Endothelial cell of umbilical vein (primary cell): ENCODE data around the gene DMRT1. TPM values are rescaled to one million over a fixed set of nuclear protein-coding genes. Genes with fewer than 3 reads are reported as not detected.

Source experiments
- BruUV-seq: library from RNA; stranded (reverse); fragments of 400-500 nt; replicated peaks from 2 replicates; lab custom pipeline; 2021; lab: Mats Ljungman, UMichigan
- CTCF ChIA-PET: fragments of 300-600, 350-600 bp; sonication (Branson Sonifier 250); formaldehyde crosslinking; loops from one replicate; lab custom pipeline; 2021; ENCODE audit warnings: antibody characterized with exemption, inconsistent platforms; lab: Charles Lee
- POLR2A ChIA-PET: fragments of 300-600, 350-600 bp; sonication (Branson Sonifier 250); formaldehyde crosslinking; loops from one replicate; lab custom pipeline; 2021; ENCODE audit warnings: antibody characterized with exemption, inconsistent platforms; lab: Charles Lee
- DNase-seq: peaks from one replicate; pipeline ENCODE4 v3.0.0-alpha.2; 2011; ENCODE audit warnings: low read depth, low spot score
- FAIRE-seq: peaks from 2 replicates; lab custom pipeline; 2011; peaks lifted over from hg19 to GRCh38; lab: Jason Lieb, UNC
- H2AFZ ChIP-seq: 2 replicates; pipeline ENCODE4 v1.6.0; 2012; ENCODE audit warnings: low read depth, low read length, control low read depth, inconsistent platforms
- H3K27ac ChIP-seq: 2 replicates; pipeline ENCODE4 v1.5.1; 2011; ENCODE audit warnings: low read depth, mild to moderate bottlenecking, control low read depth, low read length, moderate library complexity; ENCODE audit not compliant: insufficient read depth
- H3K27me3 ChIP-seq, 2 experiments: 2 replicates each; pipeline versions ENCODE4 v1.6.0 to v1.6.1; 2011; ENCODE audit warnings: low read length in 2 of 2, mixed read lengths in 1 of 2; ENCODE audit not compliant: control insufficient read depth in 2 of 2, insufficient read depth in 2 of 2
- H3K36me3 ChIP-seq, 2 experiments: 2 replicates in 1 of 2; 3 replicates in 1 of 2; pipeline ENCODE4 v1.5.1; 2011; ENCODE audit warnings: low read length in 2 of 2, mild to moderate bottlenecking in 1 of 2, moderate library complexity in 1 of 2; ENCODE audit not compliant: control insufficient read depth in 2 of 2, insufficient read depth in 2 of 2; ENCODE audit errors: extremely low read depth in 1 of 2
- H3K4me1 ChIP-seq: 3 replicates; pipeline ENCODE4 v1.5.1; 2011; ENCODE audit warnings: mild to moderate bottlenecking, low read length; ENCODE audit not compliant: control insufficient read depth, insufficient read depth; ENCODE audit errors: extremely low read depth
- H3K4me2 ChIP-seq: 2 replicates; pipeline ENCODE4 v1.6.1; 2011; ENCODE audit warnings: low read length, control low read depth, mixed read lengths; ENCODE audit not compliant: insufficient read depth
- H3K4me3 ChIP-seq, 3 experiments: fragments of 200-600 bp in 1 of 3; sonication (generic), shearing (Covaris generic) in 1 of 3; replicated peaks in 1 of 3; 2 replicates each; pipeline ENCODE4 v1.5.1; 2011 to 2016; ENCODE audit warnings: control low read depth in 3 of 3, low read length in 3 of 3, mild to moderate bottlenecking in 2 of 3, inconsistent platforms in 1 of 3, low read depth in 1 of 3, moderate library complexity in 1 of 3; ENCODE audit not compliant: insufficient read depth in 1 of 3
- H3K79me2 ChIP-seq: 2 replicates; pipeline ENCODE4 v1.6.0; 2012; ENCODE audit warnings: low read length, inconsistent platforms; ENCODE audit not compliant: control insufficient read depth, insufficient read depth
- H3K9ac ChIP-seq: replicated peaks from 2 replicates; pipeline ENCODE3; 2011; ENCODE audit warnings: low read length, control low read depth; ENCODE audit not compliant: insufficient read depth; ENCODE audit errors: extremely low read depth
- H3K9me1 ChIP-seq: replicated peaks from 3 replicates; pipeline ENCODE4 v1.6.0; 2011; ENCODE audit warnings: mild to moderate bottlenecking, low read length; ENCODE audit not compliant: control insufficient read depth, insufficient read depth; ENCODE audit errors: extremely low read depth
- H3K9me3 ChIP-seq: replicated peaks from 2 replicates; pipeline ENCODE4 v1.5.1; 2012; ENCODE audit warnings: low read length, inconsistent platforms; ENCODE audit not compliant: control insufficient read depth, insufficient read depth
- H4K20me1 ChIP-seq: replicated peaks from 2 replicates; pipeline ENCODE3; 2011; ENCODE audit warnings: mild to moderate bottlenecking, low read length; ENCODE audit not compliant: control insufficient read depth, insufficient read depth; ENCODE audit errors: extremely low read depth
- EZH2 ChIP-seq: IDR thresholded peaks from 2 replicates; pipeline ENCODE4 v1.6.1; 2012; ENCODE audit warnings: borderline replicate concordance, low read depth, mild to moderate bottlenecking, moderate library complexity, low read length, inconsistent platforms; ENCODE audit not compliant: severe bottlenecking
- FOS ChIP-seq: IDR thresholded peaks from 2 replicates; pipeline ENCODE4 v1.6.1; 2011; ENCODE audit warnings: mild to moderate bottlenecking, low read length, moderate library complexity, borderline replicate concordance; ENCODE audit not compliant: insufficient read depth
- GATA2 ChIP-seq: IDR thresholded peaks from 2 replicates; pipeline ENCODE4 v1.7.0; 2011; ENCODE audit warnings: low read depth, mild to moderate bottlenecking, moderate library complexity, mixed read lengths, low read length; ENCODE audit not compliant: insufficient read length, insufficient read depth
- JUN ChIP-seq: IDR thresholded peaks from 2 replicates; pipeline ENCODE4 v1.6.1; 2011; ENCODE audit warnings: borderline replicate concordance, low read depth; ENCODE audit not compliant: insufficient read length, insufficient read depth
- MYC ChIP-seq: IDR thresholded peaks from one replicate; pipeline ENCODE4 v1.6.1; 2011; ENCODE audit warnings: mild to moderate bottlenecking, low read depth, low read length
- POLR2A ChIP-seq: IDR thresholded peaks from 2 replicates; pipeline ENCODE4 v1.6.1; 2012; ENCODE audit warnings: low read depth, mild to moderate bottlenecking, control low read depth, low read length
- POLR2AphosphoS5 ChIP-seq: IDR thresholded peaks from 2 replicates; pipeline ENCODE4 v1.6.1; 2012; ENCODE audit warnings: low read depth, mild to moderate bottlenecking, control low read depth, low read length, moderate library complexity; ENCODE audit not compliant: insufficient read depth
- dilution Hi-C: fragments of 300-500 bp; cut with MboI; formaldehyde crosslinking; loops from one replicate; pipeline ENCODE4 v1.15.0; 2019; ENCODE audit warnings: low sequenced_read_pairs; ENCODE audit not compliant: extremely low pct_ligation_motif_present
- intact Hi-C: fragments of 100-400 bp; cut with micrococcal nuclease; formaldehyde crosslinking; loops from one replicate; pipeline ENCODE4 v1.10.0; 2022
- polyA plus RNA-seq, 4 experiments: library from polyadenylated mRNA; depleted of rRNA in 3 of 4; stranded (reverse) in 3 of 4; unstranded in 1 of 4; fragments of >200 nt; gene quantifications; 2 replicates each; pipeline versions ENCODE4 v1.2.1 to v1.2.3, GENCODE V29; 2011 to 2012; ENCODE audit warnings: missing spikeins in 1 of 4
- total RNA-seq: library from RNA; stranded (reverse); gene quantifications from 2 replicates; pipeline ENCODE4 v1.2.3, GENCODE V29; 2021
- TF ChIP-seq, protein P1 (sequence below), 2 donors: IDR thresholded peaks; 1 replicate in 1 of 2; 2 replicates in 1 of 2; pipeline ENCODE4 v1.5.1; 2011; ENCODE audit warnings: low read length in 2 of 2, mild to moderate bottlenecking in 2 of 2, moderate library complexity in 2 of 2, control low read depth in 1 of 2, inconsistent platforms in 1 of 2, low read depth in 1 of 2; ENCODE audit not compliant: insufficient read depth in 1 of 2; ENCODE audit errors: extremely low read depth in 1 of 2
- TF ChIP-seq, protein P2 (sequence below): IDR thresholded peaks from 2 replicates; pipeline ENCODE4 v1.6.1; 2011; ENCODE audit not compliant: insufficient read depth, insufficient read length

Gene DMRT1
- total and polyA plus RNA-seq, 2 donors (not counting 3 experiments of a cell fraction or from before 2014, with no cell fraction given): 0.08 to 0.20 TPM

DNA sequence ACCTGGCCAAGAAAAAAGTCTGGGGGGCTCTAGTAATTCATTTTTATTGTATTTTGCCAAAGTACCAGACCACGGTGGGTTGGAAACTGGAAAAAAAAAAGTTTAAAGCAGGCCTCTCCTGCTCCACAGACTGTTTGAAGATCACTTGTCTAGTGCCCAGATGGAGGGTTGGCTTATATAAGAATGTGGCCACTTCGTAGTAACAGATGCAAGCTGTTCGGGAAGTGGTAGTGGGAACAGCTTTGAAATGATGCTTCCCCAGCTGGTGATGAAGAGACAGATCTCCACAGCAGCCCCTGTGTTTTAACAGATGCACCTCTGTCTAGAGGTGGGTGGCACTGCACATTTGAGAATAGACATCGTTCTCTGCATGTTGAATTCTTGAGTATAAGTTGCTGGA, 80.7 kb downstream of the DMRT1 start:
- intact Hi-C loops: no loop called here
- no peak for FAIRE-seq

GRCh38 chr9:922731-923130, 81.2 kb downstream of the DMRT1 start:
- no peaks in the 10 kb centered on the region for H3K27me3 ChIP-seq
- no peak overlapping the region for H3K27ac ChIP-seq
- H3K79me2 ChIP-seq: no peaks in the 10 kb centered on the region
- no peak for TF ChIP-seq FOS
- no peak for TF ChIP-seq MYC
- TF ChIP-seq, protein P1, sequence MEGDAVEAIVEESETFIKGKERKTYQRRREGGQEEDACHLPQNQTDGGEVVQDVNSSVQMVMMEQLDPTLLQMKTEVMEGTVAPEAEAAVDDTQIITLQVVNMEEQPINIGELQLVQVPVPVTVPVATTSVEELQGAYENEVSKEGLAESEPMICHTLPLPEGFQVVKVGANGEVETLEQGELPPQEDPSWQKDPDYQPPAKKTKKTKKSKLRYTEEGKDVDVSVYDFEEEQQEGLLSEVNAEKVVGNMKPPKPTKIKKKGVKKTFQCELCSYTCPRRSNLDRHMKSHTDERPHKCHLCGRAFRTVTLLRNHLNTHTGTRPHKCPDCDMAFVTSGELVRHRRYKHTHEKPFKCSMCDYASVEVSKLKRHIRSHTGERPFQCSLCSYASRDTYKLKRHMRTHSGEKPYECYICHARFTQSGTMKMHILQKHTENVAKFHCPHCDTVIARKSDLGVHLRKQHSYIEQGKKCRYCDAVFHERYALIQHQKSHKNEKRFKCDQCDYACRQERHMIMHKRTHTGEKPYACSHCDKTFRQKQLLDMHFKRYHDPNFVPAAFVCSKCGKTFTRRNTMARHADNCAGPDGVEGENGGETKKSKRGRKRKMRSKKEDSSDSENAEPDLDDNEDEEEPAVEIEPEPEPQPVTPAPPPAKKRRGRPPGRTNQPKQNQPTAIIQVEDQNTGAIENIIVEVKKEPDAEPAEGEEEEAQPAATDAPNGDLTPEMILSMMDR (IDR thresholded peaks at IDR 0.05; ENCODE audit: extremely low read depth in 1 of 2, insufficient read depth in 1 of 2, low read depth in 1 of 2, low read length in 2 of 2): no peak
- TF ChIP-seq, protein P2, sequence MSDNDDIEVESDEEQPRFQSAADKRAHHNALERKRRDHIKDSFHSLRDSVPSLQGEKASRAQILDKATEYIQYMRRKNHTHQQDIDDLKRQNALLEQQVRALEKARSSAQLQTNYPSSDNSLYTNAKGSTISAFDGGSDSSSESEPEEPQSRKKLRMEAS: no peak
- no peak for TF ChIP-seq POLR2AphosphoS5
- TF ChIP-seq EZH2: no peak
- no peak for TF ChIP-seq JUN
- no peak for TF ChIP-seq POLR2A
- no peak for TF ChIP-seq GATA2
- BruUV-seq: no TSS peak
- H4K20me1 ChIP-seq: no peaks in the 10 kb centered on the region
- dilution Hi-C loops (no loop called here), intact Hi-C loops (no loop called here)
- no peak overlapping the region for H2AFZ ChIP-seq
- H3K9ac ChIP-seq: no peak overlapping the region
- H3K4me2 ChIP-seq: no peak overlapping the region
- POLR2A ChIA-PET: no interaction called here
- no peaks in the 10 kb centered on the region for H3K9me1 ChIP-seq
- no peaks in the 10 kb centered on the region for H3K4me1 ChIP-seq
- DNase-seq: no peak
- no peaks in the 10 kb centered on the region for H3K36me3 ChIP-seq
- CTCF ChIA-PET: no interaction called here
- H3K4me3 ChIP-seq: no peak overlapping the region
- no peaks in the 10 kb centered on the region for H3K9me3 ChIP-seq
- FAIRE-seq: no peak

More for the DNA sequence above, 80.7 kb downstream of the DMRT1 start:
- no peaks in the 10 kb centered on the region for H3K9me1 ChIP-seq
- dilution Hi-C loops: no loop called here
- no peaks in the 10 kb centered on the region for H3K4me1 ChIP-seq
- ChIA-PET CTCF (interaction anchor here (0.8 kb wide), 1 partner anchor 87 kb away, joined by 3 read pairs; no protein-coding TSS in a partner anchor), POLR2A (no interaction called here)
- no peaks in the 10 kb centered on the region for H3K36me3 ChIP-seq
- no TSS peak for BruUV-seq
- H3K9me3 ChIP-seq: no peaks in the 10 kb centered on the region
- H3K27me3 ChIP-seq: no peaks in the 10 kb centered on the region
- DNase-seq: no peak
- TF ChIP-seq EZH2 (no peak), GATA2 (no peak), MYC (no peak)
- TF ChIP-seq, protein P2: no peak
- H3K9ac ChIP-seq: no peak overlapping the region
- H3K4me2 ChIP-seq: no peak overlapping the region
- H3K4me3 ChIP-seq: no peak overlapping the region
- no peak overlapping the region for H2AFZ ChIP-seq
- H4K20me1 ChIP-seq: no peaks in the 10 kb centered on the region
- H3K27ac ChIP-seq: no peak overlapping the region
- H3K79me2 ChIP-seq: no peaks in the 10 kb centered on the region
